GM21381 (cell line): ENCODE measurements around the gene SHISAL1.

Experiments used
- ATAC-seq: cut with Tn5 transposase; IDR thresholded peaks from one replicate; pipeline ENCODE4 v1.9.1; 2021; ENCODE audit warnings: mild to moderate bottlenecking, moderate library complexity; ENCODE audit not compliant: unreplicated experiment

SHISAL1 gene

GRCh38 chr22:44266796-44267760 is 45.7 kb downstream of the SHISAL1 start:
- no peak for ATAC-seq

- no peak for ATAC-seq
Observed at GRCh38 chr22:44263547-44263946, 49.2 kb downstream of the SHISAL1 start.

GRCh38 chr22:44261861-44262595 is 50.7 kb downstream of the SHISAL1 start:
- ATAC-seq, result no peak

GRCh38 chr22:44261164-44261860 is 51.4 kb downstream of the SHISAL1 start:
- ATAC-seq, result no peak

DNA sequence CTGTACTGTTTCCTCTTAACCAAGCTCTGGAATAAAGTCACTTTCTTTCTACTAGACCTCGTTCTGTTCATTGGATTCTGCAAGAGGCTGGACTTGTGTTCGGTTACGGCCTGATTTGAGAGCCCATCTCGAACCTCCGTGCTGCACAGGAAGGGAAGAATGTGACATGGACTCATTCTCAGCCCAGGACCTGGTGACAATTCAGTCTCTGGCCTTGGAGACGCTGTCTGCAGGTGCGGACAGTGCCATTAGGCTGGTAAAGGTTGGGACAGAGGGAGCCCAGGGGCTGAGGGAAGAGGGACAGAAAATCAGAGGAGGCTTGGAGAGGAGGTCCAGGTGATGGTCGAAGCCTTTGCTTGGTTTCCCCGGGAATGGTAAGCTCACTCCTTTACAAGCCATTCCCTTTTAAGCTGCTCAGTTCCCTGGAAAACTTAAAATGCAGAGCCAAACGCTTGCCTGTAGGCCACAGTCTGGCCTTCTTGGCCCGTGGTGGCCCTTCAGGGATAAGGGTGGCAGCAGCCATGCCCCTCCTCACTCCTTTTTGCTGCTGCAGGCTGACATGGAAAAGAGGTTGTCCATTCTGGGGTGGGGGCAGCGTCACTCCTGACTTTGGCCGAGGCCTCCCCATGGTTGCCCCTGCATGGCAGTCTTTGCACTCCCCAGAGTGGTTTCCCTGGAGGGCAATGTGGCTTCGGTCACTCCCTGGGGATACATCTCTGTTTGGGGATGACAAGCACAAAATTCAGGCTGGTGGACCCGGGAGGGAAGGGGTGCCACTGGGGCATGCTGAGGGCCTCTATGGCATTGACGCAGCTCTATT is 52.3 kb downstream of the SHISAL1 start:
- ATAC-seq, result no peak

DNA sequence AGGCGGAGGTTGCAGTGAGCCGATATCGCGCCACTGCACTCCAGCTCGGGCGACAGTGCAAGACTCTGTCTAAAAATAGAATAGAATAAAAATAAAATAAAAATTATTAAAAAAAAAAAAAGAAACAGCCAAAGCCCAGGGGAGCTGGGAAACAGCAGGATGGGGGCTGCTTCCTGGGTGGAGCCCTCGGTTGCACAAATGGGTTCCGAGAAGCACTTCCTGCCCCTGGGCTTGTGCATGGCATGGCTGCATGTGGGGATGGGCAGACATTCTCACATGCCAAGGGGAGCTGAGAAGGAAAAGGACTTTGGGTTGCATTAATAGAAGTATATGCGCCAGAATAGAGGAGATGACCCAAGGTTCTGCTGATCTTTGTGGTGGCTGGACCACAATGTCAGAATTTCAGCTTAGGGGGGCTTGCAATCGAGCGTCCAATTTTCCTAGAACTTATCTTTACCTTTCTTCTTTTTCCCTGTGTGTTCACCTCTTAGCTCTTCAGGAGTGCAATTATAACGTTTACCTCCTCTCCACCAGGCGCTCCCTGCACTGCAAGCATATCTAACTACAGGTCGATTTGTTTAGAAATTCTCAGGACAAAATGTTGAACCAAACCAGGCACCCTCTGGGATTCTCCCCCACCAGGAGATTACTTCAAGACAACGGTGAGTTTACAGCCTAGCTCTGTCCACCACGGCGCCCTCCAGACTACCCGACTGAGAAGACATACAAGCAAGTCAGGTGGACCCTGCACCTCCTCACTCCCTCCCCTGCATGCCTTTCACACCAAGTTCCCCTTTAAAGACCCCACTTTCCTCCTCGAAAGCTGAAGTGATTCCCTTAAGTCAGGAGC is 53.2 kb downstream of the SHISAL1 start:
- no peak for ATAC-seq

- ATAC-seq, result no peak
Observed at GRCh38 chr22:44256556-44257485, 55.9 kb downstream of the SHISAL1 start.

DNA sequence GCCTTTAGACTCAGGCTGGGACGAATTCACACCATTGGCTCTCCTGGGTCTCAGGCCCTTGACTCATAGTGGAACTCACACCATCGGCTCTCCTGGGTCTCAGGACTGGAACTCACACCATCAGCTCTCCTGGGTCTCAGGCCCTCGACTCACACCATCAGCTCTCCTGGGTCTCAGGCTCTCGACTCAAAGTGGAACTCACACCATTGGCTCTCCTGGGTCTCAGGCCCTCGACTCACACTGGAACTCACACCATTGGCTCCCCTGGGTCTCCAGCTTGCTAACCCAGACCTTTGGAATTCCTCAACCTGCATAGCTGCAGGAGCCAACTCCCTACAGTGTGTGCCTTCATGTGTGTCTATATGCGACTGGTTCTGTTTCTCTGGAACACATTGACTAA is 56.7 kb downstream of the SHISAL1 start:
- no peak for ATAC-seq

- ATAC-seq, result no peak
Observed at GRCh38 chr22:44254811-44255210, 57.9 kb downstream of the SHISAL1 start.

- no peak for ATAC-seq
Observed at GRCh38 chr22:44249376-44250147, 63.2 kb downstream of the SHISAL1 start.

DNA sequence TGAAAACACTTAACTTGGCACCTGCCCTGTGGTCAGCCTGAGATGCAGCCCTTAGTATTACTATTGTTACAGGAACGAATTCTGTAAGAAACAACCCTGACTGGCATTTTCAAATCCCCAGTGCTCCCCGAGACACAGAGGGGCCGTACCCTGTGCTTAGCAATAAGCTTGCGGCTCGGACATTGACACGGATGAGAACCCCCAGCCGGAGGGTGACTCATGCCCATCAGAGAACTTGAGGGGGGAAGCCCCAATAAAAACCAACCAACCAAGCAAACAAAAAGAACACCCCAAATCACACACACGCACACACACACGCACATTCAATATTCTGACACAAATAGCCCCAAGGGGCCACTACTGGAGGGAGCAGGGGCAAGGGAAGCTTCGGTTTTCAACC is 63.8 kb downstream of the SHISAL1 start:
- no peak for ATAC-seq

DNA sequence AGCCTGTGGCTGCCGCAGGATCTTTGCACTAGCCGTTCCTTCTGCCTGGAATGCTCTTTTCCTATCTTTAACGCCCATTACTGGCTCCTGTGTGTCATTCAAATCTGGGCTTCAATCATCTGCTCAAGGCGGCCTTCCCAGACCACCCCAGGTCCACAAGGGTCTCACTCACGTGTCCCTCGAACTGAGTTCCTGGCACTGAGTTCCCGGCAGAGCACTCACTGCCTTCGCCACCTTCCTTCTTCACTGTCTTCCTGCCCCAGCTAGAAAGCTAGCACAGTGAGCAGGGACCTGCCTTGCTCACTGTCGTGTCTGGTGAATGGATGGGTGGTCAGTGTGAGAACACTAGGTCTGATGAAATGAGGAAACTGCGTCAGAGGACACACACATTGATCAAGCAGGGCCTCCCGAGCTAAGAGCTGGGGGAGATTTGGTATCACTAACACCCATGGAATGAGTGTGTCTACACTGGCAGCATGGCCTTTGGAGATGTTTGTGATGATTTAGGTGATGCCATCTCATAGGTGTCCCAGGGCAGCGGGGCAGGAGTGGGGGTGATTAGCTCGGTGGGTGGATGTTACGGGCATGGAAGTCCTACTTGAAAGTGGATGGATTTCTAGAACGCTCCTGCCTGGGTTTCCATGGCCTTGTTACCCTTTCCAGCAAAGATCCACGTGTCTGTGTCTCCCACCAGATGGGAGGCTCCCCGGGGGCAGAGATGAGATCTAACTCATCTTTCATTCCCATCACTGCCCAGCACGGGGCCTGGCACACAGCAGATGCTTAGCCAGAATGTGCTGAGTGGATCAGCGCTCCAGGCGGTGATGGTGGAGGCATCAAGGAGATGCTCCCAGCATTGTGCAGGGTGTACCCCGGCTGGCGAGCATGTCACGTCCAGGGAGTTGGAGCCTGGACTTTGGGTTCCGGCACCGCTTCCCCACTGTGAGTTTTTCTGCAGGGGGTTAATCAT is 64.5 kb downstream of the SHISAL1 start:
- ATAC-seq, result no peak

GRCh38 chr22:44247346-44247745 is 65.4 kb downstream of the SHISAL1 start:
- no peak for ATAC-seq

DNA sequence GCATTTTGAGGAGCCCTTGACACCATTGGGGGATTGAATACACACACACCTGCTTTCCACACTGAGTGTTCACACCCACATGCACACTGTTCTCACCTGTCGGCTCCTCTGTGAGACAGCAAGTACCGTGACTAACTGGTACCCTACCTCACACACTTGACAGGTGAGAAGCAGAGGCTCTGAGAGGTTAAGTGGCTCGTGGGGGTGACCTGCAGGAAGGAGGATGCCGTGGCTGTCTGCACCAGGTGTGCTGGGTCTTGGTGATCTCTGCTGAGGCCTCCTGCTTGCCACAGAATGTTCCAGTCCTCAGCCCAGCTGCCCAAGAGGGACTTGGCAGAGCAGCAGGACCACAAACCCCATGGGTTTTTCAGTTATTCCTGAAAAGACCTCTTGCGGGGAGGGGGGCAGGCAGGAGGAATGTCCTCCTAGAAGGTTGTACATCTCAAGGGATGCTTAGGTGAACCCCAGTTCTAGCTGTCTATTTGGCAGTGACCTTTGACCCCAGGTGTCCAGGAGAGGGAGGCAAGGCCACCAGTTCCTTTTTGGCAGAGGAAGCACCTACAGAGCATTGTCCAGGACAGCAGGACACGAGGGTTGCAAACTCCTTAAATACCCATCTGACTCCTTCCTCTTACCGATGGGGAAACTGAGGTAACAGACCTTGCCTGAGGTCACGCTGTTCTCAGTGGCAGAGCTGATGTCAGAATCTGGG is 66.0 kb downstream of the SHISAL1 start:
- ATAC-seq, result no peak

GRCh38 chr22:44245867-44246266 is 66.9 kb downstream of the SHISAL1 start:
- no peak for ATAC-seq

DNA sequence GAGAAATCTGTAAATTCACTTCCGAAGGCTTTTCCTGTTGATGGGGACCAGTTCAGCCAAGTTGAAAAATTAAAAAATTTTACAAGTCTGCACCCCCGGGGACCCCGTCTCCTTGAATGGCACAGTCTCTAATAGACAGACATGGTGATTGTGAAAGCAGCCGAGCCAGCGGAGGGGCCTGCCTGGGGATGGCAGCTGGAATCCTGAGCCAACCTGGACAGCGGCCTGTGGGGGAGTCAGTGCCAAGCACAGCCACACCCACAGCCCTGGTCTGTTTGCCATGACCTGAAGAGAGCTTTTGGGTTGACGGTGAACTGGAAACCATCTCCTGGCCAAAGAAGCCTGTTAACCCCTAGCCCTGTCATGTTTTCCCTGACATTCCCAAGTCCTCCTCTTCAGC is 67.3 kb downstream of the SHISAL1 start:
- ATAC-seq, result no peak
